Lower leg skin (tissue), 3 donors: ENCODE results near the gene TMEM33.

Source experiments
- POLR2A ChIP-seq, 2 donors: fragments of 450-650 bp; IDR thresholded peaks; one replicate each; pipeline ENCODE4 v1.6.1; 2016 to 2017; ENCODE audit warnings: antibody characterized with exemption in 2 of 2, mild to moderate bottlenecking in 1 of 2, moderate library complexity in 1 of 2
- TF ChIP-seq, protein P1 (sequence below), 3 donors: fragments of 450-650 bp; IDR thresholded peaks; one replicate each; pipeline ENCODE4 v1.5.1; 2016; ENCODE audit warnings: antibody characterized with exemption in 3 of 3, mild to moderate bottlenecking in 3 of 3, moderate library complexity in 2 of 3

DNA sequence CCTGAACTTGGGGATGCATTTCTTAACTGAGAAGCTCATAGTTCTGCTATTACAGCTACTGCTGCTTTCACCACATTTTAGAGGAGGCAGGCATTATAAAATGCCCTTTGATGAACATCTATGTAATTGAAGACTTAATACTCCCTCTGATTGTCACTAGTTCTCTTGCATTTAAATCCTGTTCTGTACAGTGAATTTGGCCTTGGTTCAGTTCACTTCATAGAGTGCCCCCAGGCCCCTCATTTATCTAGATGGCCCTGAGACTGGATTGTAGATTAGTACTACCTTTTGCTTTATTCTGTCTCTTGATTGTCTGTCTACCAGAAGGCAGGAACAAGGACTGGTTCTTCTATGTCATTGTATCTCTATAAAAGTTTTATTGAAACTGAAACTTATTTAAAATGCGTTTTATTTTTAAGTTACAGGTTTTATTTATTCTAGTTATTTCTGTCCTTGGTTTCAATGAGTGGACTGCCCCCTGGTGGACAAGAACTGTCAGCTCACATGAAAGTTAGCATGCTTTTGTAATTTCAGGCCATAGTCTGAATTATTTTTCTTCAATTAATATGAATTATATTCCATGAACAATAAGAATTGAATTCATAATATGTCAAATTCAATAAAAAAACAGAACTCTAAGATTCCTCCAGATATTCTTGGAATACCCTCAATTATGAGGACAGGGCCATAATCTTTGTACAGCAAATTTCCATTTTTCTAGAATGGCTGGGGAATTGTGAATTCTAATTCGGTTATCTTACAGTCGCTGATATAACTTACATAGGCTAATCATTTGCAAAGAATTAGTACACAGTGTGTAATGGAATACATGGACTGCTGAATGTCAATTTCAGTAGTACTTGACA lies 47.2 kb upstream of the TMEM33 start:
- TF ChIP-seq POLR2A (IDR thresholded peaks at IDR 0.05), result no peak
- TF ChIP-seq, protein P1, sequence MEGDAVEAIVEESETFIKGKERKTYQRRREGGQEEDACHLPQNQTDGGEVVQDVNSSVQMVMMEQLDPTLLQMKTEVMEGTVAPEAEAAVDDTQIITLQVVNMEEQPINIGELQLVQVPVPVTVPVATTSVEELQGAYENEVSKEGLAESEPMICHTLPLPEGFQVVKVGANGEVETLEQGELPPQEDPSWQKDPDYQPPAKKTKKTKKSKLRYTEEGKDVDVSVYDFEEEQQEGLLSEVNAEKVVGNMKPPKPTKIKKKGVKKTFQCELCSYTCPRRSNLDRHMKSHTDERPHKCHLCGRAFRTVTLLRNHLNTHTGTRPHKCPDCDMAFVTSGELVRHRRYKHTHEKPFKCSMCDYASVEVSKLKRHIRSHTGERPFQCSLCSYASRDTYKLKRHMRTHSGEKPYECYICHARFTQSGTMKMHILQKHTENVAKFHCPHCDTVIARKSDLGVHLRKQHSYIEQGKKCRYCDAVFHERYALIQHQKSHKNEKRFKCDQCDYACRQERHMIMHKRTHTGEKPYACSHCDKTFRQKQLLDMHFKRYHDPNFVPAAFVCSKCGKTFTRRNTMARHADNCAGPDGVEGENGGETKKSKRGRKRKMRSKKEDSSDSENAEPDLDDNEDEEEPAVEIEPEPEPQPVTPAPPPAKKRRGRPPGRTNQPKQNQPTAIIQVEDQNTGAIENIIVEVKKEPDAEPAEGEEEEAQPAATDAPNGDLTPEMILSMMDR (IDR thresholded peaks at IDR 0.05), result no peak
